GM18508 (cell line): ENCODE data around the gene CHIT1.

Experiments used
- ATAC-seq: cut with Tn5 transposase; IDR thresholded peaks from one replicate; pipeline ENCODE4 v1.9.1; 2021; ENCODE audit warnings: moderate number of reproducible peaks; ENCODE audit not compliant: insufficient read depth, unreplicated experiment

CHIT1 gene

DNA sequence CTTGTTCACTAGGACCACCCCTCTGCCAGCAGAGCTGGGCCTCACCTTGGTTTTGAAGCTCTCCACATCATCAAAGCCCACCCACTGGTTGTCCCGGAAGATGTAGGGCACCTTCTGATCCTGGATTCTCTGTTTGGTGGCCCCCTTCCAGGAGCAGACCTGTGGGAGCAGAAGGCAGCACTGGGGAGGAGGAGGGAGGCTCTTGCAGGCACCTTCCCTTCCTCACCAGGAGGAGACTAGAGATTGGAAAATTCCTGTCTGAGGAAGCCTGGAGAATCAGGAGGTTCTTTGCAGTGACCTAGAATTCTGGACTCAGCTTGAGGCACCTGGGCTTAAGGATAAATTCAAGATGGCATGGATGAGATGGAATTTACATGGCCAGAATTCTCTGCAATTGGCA is 10.3 kb downstream of the CHIT1 start:
- no peak for ATAC-seq

DNA sequence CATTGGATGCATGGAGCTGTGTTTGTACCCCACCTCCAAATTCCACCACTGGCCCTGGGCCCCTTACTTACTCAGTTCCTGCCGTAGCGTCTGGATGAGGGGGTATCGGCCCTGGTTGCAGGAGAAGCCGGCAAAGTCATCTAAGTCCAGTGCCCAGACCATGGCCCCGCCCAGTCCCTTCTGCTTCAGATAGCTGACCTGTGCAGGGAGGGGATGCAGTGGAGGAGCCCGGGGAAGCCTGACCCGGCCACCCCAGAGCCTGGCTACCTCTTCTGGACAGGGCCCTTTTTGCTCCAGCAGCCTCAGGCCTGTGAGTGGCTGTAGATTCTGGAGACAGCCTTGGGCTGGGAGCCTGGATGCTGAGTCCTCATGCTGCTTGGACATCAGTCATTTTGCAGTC is 11.8 kb downstream of the CHIT1 start:
- ATAC-seq = no peak

DNA sequence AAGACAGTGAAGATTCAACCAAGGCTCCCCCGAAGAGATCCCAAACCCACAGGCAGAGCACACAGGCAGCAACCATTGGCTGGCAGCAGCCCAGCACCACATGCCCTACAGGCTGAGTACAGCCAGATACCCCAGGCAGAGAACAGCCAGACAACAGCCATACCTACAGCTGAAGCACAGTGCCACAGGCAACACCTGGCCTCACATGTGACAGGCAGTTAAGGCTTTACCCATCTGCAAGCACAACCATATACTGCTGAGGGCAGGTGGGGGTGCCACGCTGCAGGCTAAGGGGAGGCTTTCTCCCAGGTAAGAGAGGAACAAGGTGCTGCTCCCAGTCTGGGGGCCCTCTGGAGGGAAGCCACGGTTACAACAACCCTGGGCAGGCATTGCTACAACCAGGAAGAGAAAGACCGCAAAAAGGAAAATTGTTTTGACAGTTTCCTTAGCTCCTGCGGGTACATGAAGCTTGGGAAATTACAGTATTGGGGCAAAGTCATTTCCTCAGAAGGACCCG is 12.3 kb downstream of the CHIT1 start:
- no peak for ATAC-seq

DNA sequence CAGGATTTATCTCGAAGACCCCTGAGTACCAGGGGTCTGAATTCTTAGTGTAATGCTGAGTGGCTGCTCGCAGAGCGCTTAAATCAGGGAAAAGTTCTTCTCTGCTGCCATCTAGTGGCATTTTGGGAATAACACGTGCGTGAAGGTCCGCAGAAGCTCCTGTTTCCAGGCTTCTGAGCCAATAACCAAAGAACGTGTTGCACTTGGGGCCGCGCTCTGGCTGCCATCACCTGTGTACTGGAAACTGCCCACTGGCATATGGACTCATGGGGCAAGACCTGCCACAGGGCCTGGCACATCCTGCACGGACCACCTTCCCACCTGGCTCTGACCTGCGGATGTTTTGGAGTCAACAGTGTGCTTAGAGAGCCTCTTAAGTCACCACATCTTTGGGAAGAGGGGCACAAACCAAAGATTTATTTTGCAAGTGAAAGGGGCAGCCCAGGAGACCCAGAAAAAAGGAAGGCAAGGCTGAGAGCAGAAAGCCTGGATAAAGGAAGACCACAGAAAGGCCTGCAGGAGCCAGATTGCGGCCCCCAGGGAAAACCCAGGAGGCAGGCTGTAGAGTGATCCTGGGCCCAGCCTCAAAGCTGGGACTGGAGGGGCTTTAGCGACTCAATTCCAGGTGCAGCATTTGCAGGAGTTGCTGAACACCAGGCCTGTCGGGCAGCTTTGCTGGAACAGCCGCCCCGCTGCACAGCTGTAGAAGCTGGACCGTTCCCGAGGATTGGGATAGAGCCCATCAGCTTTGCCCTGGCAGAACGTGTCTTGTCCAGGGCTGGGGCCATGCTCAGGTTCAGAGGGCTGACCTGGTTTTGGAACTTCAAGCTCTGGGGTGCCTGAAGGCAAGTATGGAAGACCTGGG is 13.0 kb downstream of the CHIT1 start:
- no peak for ATAC-seq

DNA sequence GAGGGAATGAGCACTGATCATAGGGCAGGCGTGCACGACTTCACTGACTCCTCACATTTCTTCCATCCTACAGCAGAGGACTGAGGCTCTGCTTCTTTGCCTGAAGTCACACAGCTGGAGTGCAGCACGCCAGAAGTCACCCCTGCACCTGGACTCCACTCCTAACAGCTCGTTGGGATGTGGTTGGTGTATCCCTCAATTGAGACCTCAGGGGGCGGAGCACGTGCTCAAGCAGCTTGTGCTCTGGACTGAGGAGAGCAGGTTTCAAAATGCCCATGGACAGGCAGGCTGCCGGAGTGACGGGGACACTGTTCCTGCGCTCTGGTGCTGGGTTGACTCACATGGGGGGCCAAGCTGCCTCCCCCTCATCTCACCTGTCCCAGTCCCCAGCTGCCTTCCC is 13.9 kb downstream of the CHIT1 start:
- ATAC-seq = no peak

DNA sequence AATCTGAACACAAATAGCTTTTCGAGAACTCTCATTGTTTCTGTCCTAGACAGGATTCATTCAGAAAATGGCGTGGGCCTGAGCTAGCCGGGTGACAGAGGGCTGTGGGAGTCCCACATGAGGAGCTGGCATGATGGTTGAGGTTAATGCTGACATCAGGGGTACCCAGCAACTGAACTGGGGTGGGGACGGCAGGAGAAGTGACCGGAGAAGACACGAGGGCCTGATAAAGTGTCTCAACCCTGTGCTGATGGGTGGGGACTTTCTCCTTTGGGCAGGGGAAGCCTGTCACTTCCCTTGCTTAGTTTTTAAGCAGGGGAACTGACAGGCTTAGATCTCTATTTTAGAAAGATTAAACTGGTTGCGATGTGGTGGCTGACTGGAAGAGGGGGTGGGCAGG is 14.6 kb downstream of the CHIT1 start:
- no peak for ATAC-seq

DNA sequence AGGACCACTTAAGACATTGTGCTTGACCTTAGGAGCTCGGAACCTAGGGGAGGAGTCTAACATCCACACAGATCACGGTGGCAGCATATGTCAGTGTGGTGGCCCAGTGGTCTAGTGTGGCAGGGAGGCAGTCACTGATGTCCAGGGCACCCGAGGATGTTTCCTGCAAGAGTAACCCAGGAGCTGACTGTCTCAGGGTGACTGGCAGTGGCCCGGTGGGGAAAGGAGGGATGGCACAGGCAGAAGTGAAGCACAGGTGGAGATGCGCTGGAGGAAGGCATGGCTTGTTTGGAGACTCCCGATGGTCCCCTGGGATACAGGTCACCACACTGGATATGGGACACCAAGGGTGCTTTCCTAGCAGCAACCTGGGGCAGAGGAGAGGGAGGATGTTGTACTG is 16.3 kb downstream of the CHIT1 start:
- no peak for ATAC-seq

DNA sequence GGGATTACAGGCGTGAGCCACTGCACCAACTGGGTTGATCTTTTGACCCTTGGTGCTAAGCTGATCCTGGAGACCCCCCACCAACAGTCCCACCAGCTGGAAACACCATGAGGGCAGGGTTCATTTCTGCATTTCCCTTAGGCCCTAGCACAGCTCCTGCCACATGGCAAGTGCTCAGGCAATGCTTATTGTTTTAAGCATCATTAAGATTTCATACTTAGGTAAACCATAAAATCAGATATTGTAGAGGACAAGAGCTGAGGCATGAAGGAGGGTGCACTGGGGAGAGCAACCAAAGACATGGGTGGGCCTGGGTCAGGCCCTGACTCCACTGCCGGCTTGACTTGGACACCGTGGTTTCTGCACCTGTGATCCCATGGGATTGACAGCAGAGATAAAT is 17.7 kb downstream of the CHIT1 start:
- ATAC-seq = no peak

DNA sequence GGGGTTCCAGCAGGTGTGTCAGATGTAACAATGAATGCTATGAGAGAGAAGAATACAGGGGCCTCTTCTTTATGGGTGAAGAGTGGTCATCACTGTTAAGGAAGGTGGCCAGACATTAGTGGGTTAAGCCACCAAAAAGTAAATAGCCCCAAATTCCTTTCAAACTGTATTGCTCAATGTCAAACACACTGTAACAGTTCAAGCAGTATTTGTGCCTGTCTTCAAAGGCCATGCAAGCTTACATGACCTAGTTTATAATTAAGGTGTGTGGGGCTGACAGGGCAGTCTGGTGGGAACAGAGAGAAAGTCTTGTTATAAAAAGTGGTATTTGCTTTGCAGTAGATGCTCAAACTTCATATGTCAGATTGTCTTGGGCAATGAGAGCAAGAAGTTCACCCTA is 18.5 kb downstream of the CHIT1 start:
- ATAC-seq = no peak

DNA sequence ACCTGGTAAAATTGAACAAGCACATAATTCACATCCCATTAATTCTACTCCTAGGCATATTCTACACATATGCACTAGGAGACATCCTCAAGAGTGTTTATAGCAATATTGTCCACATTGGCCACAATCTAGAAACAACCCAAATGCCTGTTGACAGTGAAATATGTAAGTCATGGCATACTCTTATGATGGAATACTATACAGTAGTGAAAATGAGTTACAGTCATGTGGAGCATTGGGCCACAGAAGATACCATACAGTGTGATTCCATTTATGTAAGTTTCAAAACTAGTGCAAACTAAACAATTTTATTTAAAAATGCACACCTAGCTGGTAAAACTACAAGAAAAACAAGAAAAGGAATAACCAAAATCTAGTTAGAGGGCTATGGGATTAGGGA is 19.1 kb downstream of the CHIT1 start:
- no peak for ATAC-seq

DNA sequence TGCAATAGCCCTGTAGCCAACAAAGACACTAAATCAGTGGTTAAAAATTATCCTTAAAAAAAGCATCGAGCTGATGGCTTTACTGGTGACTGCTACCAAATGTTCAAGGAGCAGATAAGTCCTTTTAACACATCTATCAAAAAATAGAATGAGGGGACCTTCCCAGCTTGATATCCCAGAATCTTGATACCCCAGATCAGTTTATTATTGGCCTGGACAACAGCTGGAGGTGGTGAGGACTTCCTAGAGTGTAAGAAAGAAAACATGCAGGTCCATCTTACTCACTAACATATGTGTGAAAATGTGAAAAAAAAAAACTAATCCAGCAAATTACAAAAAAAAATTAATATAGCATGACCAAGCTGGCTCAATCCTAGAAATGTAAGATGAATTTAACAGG is 21.3 kb downstream of the CHIT1 start:
- no peak for ATAC-seq

DNA sequence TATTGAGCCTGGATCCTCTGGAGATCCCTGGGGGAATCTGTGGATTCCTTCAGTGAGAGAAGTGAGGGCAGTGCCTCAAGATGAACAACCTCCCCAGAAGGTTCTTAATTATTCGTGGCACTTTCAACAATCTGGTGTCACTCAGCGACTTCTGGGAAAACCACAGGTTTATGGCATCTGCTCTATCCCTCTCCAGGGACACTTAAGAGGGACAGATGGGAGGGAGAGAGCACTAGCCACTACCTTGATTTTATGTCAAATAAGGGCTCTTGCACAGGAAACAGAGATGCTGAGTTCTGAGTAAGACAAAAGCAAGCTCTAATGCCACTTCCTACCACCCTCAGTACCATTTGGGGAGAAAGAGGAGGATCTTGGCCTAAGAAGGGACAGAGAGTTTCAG is 21.7 kb downstream of the CHIT1 start:
- ATAC-seq = no peak

DNA sequence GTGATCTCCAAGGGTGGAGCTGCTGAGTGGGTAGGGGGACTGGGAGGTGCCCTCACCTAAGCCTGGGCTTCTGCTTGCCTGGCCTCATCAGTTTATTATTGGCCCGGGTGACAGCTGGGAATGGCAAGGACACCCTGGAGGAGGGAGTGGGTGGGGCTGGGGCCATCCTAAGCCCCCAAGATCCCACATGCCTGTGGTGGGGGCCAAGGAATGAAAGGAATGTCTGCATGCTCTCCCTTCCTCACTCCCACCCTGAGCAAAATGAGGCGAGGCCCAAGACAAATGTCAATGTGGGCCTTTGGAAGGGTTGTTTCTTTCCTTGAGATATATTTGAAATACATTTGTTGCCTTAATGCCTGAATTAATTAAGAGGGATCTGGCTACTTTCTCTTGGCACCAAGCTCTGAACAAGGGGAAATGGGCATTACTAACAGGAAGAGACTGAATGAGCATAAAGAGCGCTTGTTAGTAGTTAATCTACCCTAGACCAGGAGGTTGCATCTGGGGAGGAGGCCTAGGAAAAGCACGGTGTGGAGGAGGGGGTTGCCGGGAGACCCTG is 23.3 kb downstream of the CHIT1 start:
- ATAC-seq = no peak

DNA sequence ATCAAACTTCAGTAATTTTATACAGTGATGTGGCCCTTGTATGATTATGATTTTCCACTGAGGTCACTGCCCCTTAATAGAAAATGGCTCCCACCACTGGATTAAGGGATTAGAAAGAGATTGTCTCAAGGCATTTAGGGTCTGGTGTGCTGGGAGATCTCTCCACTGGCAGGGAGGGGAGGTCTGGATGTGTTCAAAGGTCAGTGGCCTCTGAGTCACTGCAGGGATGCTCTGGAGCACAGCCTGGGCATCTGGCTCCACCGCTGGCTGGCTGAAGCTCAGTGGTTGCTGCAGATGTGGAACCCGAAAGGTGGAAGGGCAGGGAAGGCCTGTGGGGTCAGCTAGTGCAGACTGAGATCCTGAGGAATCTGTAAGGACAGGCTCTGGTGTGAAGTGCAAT is 24.7 kb downstream of the CHIT1 start:
- no peak for ATAC-seq

DNA sequence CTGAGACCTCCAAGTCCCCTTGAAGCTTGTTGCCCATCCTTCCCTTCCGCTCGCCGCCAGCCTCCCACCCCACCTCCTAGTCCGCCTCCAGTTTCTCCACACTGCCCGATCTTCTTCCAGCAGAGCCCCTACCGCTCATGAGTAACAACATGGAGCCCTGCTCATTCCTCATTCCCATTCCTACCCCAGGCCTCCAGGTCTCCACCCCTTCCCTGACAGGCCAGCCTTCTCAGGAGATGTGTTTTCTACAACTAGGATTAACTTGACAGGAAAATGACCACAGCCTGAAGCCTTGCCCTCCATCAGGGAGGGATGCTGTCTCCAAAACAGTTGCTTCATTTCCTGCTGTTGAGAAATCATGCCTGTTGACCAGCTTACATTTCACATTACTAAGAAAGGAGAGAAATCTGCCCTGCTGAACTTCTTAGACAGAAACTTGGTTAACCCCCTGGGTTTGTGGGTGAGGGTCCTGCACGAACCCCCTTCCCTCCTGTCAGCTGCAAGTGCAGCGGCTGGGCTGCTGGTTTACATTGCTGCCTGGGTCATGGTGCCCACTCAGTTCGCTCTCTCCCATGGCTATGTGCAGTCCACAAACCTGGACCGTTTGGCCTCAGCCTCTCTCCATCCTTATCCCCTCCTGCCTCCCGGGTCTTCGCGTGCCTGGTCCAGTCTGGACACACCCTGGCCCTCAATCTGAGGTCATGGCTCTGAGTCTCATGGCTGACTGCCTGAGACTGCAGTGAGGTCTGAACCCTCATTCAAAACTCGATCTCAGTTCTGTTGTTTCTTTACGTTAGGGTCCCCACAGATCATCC is 26.8 kb downstream of the CHIT1 start:
- no peak for ATAC-seq

DNA sequence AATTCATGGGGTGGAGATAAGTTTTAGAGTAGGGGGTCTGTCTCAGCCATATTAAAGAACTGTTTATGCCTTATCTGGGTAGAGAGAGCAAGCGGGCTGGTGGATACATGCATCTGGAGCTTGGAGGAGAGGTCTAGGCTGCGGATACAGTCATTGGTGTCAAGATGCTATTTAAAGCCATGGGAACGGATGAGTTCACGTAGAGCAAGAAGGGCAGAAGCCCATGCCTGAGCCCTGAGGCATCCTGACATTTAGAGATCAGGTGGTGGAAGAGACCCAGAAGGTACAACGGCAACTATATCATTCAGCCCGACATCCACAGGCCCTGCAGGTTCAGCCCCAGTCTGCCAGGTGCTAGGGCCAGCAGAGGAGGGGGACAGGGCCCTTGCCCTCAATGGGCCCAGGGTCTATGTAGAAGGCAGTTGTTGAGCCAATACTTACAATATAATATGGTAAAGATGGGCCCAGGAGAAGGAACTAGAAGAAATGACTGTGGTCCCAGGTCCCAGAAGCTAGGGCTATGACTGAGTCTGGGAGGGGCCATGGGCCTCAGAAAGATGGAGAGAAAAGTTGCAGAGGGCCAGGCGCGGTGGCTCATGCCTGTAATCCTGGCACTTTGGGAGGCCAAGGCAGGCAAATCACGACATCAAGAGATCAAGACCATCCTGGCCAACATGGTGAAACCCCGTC is 27.8 kb downstream of the CHIT1 start:
- no peak for ATAC-seq

DNA sequence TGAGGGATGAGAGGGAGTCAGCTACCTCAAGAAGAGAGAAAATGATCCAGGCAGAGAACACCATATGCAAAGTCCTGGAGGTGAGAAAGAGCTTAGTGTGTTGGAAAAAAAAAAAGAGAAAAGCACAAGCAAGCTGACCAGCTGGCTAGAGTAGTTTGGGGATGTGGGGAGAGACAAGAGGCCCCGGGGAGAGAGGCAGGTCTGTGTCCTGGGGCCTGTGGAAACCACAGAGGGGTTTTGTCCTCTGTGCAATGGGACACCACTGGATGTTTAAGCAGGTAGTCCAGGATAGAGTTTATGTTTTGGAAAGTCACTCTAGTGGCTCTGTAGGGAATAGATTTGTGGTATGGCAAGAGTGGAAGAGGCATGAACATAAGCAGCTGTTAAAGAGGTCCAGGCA is 28.6 kb downstream of the CHIT1 start:
- no peak for ATAC-seq

DNA sequence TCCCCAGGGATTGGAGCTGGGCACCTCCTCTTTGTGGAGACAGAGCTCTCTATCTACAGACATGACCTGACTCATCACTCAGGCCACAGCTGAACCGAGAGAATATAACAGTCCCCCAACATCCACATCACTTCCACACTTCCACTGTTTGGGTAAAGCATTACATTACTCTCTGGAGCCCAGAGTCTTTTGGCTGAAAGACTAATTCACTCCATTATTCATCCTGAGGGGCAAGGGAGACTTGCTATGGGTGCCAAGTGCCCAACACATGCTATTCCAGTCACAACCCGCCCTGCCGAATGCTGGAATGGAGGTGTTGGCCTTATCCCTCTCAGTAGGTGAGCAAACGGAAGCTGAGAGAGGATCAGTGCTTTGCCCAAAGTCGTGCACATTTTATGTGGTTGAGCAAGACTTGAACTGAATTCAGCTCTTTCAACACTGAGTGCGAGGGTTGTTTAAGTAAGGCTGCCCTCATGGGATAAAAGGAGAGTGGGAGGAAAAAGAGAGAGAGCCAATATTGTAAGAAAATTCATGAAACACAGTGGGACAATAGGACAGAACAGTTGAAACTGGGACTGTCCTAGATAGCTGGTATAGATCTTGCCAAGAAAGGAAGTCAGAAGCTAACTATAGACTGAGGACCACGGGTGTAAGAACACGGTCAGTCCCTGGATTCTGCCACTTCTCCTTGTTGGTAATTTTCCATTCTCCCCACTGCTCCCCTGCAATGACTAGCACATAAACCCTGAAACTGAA is 29.5 kb downstream of the CHIT1 start:
- no peak for ATAC-seq

DNA sequence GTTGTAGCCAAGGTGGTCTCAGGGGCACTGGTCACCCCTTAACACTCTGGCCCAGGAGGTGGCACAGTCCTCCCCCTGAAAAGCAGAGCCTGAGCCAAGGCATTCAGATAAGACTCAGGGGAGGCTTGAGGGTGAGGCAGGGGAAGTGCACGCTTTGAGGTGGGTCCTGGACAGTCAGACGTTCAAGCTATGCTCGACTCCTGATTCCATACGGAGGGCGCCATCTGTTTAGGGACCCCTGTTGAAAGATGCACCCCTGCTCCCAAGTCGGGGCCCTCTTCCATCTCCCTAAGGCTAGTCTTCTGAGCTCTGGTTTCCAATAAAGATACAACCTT is 30.0 kb downstream of the CHIT1 start:
- no peak for ATAC-seq

DNA sequence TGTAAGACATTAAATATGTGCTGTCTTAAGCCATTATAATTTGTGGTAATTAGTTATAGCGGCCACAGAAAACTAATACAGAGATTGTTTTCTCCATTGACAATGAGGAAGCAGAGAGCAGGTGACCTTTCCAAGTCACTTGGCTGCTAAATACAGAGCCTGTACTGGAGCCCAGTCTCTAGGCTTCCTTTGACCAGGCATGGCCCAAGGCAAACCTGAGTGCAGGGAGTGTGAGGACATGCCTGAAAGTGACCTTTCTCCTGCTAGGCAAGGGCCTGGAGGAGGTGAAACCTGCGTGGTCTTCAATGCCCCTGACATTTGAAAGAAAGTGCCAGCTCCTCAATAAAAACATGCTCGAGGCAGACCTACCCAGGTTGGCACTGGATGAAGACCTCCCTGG is 30.5 kb downstream of the CHIT1 start:
- no peak for ATAC-seq
